ENCODE results near the gene IL6.

IL6 gene

GRCh38 chr7:22725585-22725984 is 1.4 kb upstream of the IL6 start:
- in situ Hi-C loops (cut with HindIII; ENCODE audit: low sequenced_read_pairs) = loop anchor here (5.0 kb wide), 1 partner anchor 168 kb away; no protein-coding TSS in a partner anchor

- in situ Hi-C loops (cut with HindIII; ENCODE audit: low sequenced_read_pairs) = loop anchor here (5.0 kb wide), 1 partner anchor 169 kb away; no protein-coding TSS in a partner anchor
Observed at GRCh38 chr7:22726345-22726906, 574 bp upstream of the IL6 start.

GRCh38 chr7:22727714-22728035 is 675 bp downstream of the IL6 start:
- in situ Hi-C loops (cut with HindIII; ENCODE audit: low sequenced_read_pairs) = loop anchor here (5.0 kb wide), 1 partner anchor 170 kb away; no protein-coding TSS in a partner anchor

DNA sequence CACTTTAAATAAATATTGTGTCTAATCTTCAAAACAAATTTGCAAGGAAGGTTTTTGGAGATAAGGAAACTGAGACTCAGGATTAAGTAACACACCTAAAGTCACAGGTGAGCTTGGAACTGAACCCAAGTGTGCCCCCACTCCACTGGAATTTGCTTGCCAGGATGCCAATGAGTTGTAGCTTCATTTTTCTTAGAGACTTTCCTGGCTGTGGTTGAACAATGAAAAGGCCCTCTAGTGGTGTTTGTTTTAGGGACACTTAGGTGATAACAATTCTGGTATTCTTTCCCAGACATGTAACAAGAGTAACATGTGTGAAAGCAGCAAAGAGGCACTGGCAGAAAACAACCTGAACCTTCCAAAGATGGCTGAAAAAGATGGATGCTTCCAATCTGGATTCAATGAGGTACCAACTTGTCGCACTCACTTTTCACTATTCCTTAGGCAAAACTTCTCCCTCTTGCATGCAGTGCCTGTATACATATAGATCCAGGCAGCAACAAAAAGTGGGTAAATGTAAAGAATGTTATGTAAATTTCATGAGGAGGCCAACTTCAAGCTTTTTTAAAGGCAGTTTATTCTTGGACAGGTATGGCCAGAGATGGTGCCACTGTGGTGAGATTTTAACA is 1.5 kb downstream of the IL6 start:
- in situ Hi-C loops (cut with HindIII; ENCODE audit: low sequenced_read_pairs) = loop anchor here (5.0 kb wide), 1 partner anchor 171 kb away; no protein-coding TSS in a partner anchor

DNA sequence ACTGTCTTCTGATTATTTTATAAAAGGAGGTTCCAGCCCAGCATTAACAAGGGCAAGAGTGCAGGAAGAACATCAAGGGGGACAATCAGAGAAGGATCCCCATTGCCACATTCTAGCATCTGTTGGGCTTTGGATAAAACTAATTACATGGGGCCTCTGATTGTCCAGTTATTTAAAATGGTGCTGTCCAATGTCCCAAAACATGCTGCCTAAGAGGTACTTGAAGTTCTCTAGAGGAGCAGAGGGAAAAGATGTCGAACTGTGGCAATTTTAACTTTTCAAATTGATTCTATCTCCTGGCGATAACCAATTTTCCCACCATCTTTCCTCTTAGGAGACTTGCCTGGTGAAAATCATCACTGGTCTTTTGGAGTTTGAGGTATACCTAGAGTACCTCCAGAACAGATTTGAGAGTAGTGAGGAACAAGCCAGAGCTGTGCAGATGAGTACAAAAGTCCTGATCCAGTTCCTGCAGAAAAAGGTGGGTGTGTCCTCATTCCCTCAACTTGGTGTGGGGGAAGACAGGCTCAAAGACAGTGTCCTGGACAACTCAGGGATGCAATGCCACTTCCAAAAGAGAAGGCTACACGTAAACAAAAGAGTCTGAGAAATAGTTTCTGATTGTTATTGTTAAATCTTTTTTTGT is 2.3 kb downstream of the IL6 start:
- in situ Hi-C loops (cut with HindIII; ENCODE audit: low sequenced_read_pairs) = loop anchor here (5.0 kb wide), 1 partner anchor 172 kb away; no protein-coding TSS in a partner anchor

- in situ Hi-C loops (cut with HindIII; ENCODE audit: low sequenced_read_pairs) = loop anchor here (5.0 to 10.0 kb wide), 3 partner anchors 127 to 515 kb away; partner anchors contain the start of gene GPNMB
Observed at GRCh38 chr7:22730066-22730710, 3.2 kb downstream of the IL6 start.

DNA sequence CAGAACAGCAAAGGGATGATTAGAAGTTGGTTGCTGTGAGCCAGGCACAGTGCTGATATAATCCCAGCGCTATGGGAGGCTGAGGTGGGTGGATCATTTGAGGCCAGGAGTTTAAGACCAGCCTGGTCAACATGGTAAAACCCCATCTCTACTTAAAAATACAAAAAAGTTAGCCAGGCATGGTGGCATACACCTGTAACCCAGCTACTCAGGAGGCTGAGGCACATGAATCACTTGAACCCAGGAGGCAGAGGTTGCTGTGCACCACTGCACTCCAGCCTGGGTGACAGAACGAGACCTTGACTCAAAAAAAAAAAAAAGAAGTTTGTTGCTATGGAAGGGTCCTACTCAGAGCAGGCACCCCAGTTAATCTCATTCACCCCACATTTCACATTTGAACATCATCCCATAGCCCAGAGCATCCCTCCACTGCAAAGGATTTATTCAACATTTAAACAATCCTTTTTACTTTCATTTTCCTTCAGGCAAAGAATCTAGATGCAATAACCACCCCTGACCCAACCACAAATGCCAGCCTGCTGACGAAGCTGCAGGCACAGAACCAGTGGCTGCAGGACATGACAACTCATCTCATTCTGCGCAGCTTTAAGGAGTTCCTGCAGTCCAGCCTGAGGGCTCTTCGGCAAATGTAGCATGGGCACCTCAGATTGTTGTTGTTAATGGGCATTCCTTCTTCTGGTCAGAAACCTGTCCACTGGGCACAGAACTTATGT is 4.1 kb downstream of the IL6 start:
- in situ Hi-C loops (cut with HindIII; ENCODE audit: low sequenced_read_pairs) = loop anchor here (5.0 to 10.0 kb wide), 3 partner anchors 126 to 514 kb away; partner anchors contain the start of gene GPNMB

DNA sequence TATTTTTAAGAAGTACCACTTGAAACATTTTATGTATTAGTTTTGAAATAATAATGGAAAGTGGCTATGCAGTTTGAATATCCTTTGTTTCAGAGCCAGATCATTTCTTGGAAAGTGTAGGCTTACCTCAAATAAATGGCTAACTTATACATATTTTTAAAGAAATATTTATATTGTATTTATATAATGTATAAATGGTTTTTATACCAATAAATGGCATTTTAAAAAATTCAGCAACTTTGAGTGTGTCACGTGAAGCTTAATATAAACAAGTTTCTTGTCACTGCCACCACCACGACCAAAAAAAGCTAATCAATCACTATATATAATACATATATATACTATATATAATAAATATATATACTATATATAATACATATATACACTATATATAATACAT is 4.8 kb downstream of the IL6 start:
- in situ Hi-C loops (cut with HindIII; ENCODE audit: low sequenced_read_pairs) = loop anchor here (5.0 to 10.0 kb wide), 3 partner anchors 126 to 513 kb away; partner anchors contain the start of gene GPNMB

DNA sequence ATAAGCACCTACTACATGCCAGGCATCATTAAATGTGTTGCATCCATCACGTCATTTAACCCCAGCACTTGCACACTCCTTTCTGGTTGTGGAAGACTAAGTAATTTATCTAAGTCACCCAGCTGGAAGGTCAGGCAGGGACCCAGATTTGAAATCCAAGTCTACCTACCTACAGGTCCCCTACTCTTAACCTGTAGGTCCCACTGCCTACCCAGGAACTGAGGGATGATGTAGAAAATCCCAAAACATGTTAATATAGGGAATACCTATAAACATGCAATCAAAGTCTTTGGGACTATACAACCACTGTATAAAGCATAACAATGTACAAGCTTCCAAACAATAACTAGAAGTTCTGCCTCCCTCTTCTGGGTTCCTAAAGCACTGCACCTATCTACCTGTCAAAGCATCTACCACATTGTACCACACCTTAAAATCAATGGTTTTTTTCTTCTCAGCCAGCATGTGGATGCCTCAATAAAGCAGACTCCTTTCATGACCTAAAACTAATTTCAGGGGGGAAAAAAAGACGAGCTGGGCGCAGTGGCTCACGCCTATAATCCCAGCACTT is 5.6 kb downstream of the IL6 start:
- in situ Hi-C loops (cut with HindIII; ENCODE audit: low sequenced_read_pairs) = loop anchor here (5.0 to 10.0 kb wide), 3 partner anchors 125 to 512 kb away; partner anchors contain the start of gene GPNMB

DNA sequence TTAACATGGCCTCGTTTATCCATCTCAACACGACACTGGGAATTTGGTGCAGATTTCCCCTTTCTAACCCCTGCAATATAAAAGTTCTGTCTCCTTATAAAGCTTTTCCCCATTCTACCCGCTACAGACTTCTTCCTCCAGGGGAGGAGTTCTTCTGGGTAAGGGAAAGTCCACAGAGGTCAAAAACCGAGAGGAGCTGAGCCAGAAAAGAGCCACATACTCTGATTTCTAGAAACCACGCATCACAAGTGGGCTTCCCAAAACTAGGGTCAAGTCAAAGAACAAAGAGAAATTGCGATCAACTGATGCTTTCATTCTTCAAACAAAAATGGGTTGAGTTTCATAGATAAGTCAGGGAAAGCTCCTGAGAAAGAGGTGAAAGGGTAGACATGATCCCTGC is 6.8 kb downstream of the IL6 start:
- in situ Hi-C loops (cut with HindIII; ENCODE audit: low sequenced_read_pairs) = loop anchor here (5.0 to 10.0 kb wide), 3 partner anchors 124 to 511 kb away; partner anchors contain the start of gene GPNMB

DNA sequence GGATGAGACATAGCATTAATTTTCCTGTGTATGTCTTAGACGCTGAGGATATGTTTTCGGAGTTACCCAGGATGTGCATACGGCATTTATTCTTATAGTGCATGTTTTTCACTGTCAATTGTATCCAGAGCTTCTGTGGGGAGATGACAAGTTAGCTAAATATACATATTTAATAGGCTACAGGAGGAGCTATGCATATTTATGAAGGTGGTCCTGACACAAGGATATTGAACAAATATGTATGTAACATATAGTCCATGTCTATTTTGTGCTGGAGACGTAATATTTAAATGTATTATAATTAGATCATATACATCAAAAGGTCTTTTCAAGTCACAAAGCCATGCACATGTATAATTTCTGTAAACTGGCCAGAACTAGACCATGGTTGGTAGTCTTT is 16.0 kb downstream of the IL6 start:
- in situ Hi-C loops (cut with HindIII; ENCODE audit: low sequenced_read_pairs) = no loop called here

- in situ Hi-C loops (cut with HindIII; ENCODE audit: low sequenced_read_pairs) = loop anchor here (10.0 kb wide), 1 partner anchor 53 kb away; no protein-coding TSS in a partner anchor
Observed at GRCh38 chr7:22751341-22751740, 24.3 kb downstream of the IL6 start.

DNA sequence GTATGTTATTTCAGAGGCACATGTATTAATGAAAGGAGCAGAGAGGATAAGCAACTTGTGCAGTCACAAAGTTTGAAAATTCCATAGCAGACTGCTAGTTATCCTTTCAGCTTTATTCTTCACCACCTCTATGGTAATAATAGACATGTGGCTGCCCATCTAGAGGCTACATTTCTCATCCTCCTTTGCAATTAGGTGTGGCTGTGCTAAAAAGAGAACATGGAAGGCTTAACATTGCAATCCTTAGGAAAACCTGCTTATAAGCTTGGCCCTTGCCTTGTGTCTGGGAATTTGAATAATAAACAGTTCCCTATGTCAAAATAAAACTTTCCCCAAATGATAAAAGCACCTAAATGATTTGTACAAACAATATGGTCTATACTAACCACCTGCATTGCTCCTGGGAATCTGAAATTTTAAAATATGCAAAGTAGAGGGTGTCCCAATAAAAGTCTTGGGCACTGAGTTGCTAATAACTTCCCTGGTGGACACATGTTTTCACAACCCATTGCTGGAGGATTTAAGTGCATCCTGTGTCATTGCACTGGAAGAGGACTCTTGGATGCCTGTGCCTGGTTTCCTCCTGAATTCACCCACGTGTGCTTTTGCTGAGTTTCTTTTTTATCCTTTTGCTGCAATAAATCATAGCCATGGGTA is 30.5 kb downstream of the IL6 start:
- in situ Hi-C loops (cut with HindIII; ENCODE audit: low sequenced_read_pairs) = loop anchor here (10.0 kb wide), 1 partner anchor 47 kb away; no protein-coding TSS in a partner anchor

DNA sequence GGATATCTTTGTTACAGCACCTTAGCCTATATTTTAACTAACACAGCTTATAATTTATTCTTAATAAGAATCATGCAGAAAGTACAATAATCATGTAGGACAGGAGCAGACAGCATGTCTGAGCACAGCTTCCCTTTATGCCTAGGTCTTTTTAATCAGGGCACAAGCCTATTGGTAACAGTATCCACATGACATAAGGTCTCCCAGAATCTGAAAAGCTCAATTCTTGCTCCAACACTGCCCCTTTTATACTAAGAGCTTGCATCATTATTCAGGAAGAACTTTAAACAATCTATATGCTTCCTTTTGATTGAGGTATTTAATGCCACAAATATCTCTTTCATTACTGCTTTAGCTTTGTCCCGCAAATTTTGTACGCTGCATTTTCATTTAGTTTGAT is 31.6 kb downstream of the IL6 start:
- in situ Hi-C loops (cut with HindIII; ENCODE audit: low sequenced_read_pairs) = loop anchor here (10.0 kb wide), 1 partner anchor 46 kb away; no protein-coding TSS in a partner anchor

GRCh38 chr7:22759721-22760120 is 32.7 kb downstream of the IL6 start:
- in situ Hi-C loops (cut with HindIII; ENCODE audit: low sequenced_read_pairs) = loop anchor here (10.0 kb wide), 1 partner anchor 45 kb away; no protein-coding TSS in a partner anchor

DNA sequence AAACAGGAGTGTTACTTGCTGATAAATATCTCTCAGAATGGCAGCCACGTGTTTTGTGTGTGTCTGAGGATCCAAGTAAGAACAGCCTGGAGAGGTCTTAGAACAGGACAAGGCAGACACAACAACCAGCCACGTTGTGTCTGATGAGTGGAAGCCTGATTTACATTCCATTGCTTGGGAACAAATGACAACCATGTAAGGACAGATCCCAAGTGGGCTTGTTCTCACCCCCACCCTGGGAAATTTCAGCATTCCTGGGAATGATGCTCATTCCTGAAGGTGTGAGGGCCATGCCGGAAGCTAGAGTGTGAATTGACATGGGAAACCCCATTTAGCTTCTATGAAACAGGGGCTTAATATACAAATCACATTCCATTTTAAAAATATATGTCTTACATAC is 35.9 kb downstream of the IL6 start:
- in situ Hi-C loops (cut with HindIII; ENCODE audit: low sequenced_read_pairs) = no loop called here

DNA sequence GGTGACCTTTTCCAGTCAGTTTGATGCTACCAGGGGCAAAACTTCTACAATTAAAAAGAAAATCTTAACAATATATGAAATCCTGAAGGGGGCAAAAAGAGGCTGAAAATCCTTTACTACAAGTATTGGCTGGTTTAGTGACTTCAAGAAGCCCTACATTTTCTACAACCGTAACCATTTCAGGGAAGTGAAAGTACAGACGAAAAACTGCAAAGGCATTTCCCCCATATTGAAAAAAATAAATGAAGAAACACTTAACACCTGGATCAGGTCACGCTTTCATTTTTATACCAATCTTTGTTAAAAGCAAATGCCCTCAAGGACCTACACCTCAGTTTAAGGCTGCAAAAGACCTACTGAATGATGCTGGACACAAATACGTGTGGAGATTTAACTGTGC is 38.6 kb downstream of the IL6 start:
- in situ Hi-C loops (cut with HindIII; ENCODE audit: low sequenced_read_pairs) = no loop called here

- in situ Hi-C loops (cut with HindIII; ENCODE audit: low sequenced_read_pairs) = no loop called here
Observed at GRCh38 chr7:22771194-22771871, 44.3 kb downstream of the IL6 start.

DNA sequence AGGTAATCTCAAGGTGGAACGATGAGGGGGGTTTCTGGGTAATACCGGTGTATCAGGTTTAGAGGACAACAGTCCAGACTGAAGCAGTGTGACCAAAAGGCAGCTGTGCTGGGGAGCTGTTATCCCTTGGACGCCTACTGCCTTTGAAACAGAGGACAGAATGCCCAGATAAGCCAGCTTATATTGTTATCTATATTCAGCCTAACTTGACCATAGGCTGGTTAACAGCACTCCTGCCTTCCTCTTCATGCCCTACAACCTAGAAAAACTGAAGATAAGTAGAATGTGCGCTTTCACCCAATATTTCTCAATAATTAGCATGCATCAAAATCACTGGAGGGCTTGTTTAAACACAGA is 44.9 kb downstream of the IL6 start:
- in situ Hi-C loops (cut with HindIII; ENCODE audit: low sequenced_read_pairs) = no loop called here

Measured in endothelial cell of hepatic sinusoid (primary cell).